Measurements from ENCODE around the gene ZNF165.

The ZNF165 gene

GRCh38 chr6:28080631-28081485, 490 bp downstream of the ZNF165 start:
- H3F3A ChIP-seq (ENCODE audit: control insufficient read depth, insufficient read depth) = peaks cover 4% of the 10 kb centered on the region; the same call in 1 of the 2 replicates
- no peaks in the 10 kb centered on the region for H3K9me3 ChIP-seq (ENCODE audit: control insufficient read depth, insufficient read depth, low read length)
- H3K36me3 ChIP-seq (ENCODE audit: control insufficient read depth, low read length) = peaks cover 29% of the 10 kb centered on the region
- H3K27ac ChIP-seq (ENCODE audit: low read depth, low read length) = peak overlapping the region; percentile 69
- TF ChIP-seq EZH2phosphoT487 (IDR thresholded peaks at IDR 0.05; ENCODE audit: borderline replicate concordance, low read length) (no peak), CTCF (IDR thresholded peaks at IDR 0.05; ENCODE audit: low read depth, low read length, poor library complexity, severe bottlenecking) (no peak)
- H3K4me2 ChIP-seq (ENCODE audit: low read length) = peak overlapping the region; percentile 98
- peak overlapping the region; percentile 98 for H3K4me3 ChIP-seq (ENCODE audit: low read length)
- no peaks in the 10 kb centered on the region for H4K20me1 ChIP-seq (ENCODE audit: control insufficient read depth, insufficient read depth, low read depth, low read length)
- no peaks in the 10 kb centered on the region for H3K27me3 ChIP-seq (ENCODE audit: control insufficient read depth, low read length)
- H3K79me2 ChIP-seq (ENCODE audit: control insufficient read depth, low read length) = peaks cover 21% of the 10 kb centered on the region
- peaks cover 19% of the 10 kb centered on the region for H3K4me1 ChIP-seq (ENCODE audit: control insufficient read depth, low read length)
- H3K9me2 ChIP-seq (replicated peaks; ENCODE audit: control insufficient read depth, low read length) = no peaks in the 10 kb centered on the region

GRCh38 chr6:28081486-28081751, 1.1 kb downstream of the ZNF165 start:
- Histone ChIP-seq H3K79me2 (ENCODE audit: control insufficient read depth, low read length) (peaks cover 21% of the 10 kb centered on the region), H3K4me3 (ENCODE audit: low read length) (peak overlapping the region; percentile 98), H3K9me2 (replicated peaks; ENCODE audit: control insufficient read depth, low read length) (no peaks in the 10 kb centered on the region), H3K9me3 (ENCODE audit: control insufficient read depth, insufficient read depth, low read length) (no peaks in the 10 kb centered on the region), H3K4me1 (ENCODE audit: control insufficient read depth, low read length) (peaks cover 19% of the 10 kb centered on the region), H4K20me1 (ENCODE audit: control insufficient read depth, insufficient read depth, low read depth, low read length) (no peaks in the 10 kb centered on the region), H3K36me3 (ENCODE audit: control insufficient read depth, low read length) (peaks cover 35% of the 10 kb centered on the region), H3K4me2 (ENCODE audit: low read length) (peak overlapping the region; percentile 98), H3K27me3 (ENCODE audit: control insufficient read depth, low read length) (no peaks in the 10 kb centered on the region), H3F3A (ENCODE audit: control insufficient read depth, insufficient read depth) (peaks cover 4% of the 10 kb centered on the region; the same call in 1 of the 2 replicates), H3K27ac (ENCODE audit: low read depth, low read length) (peak overlapping the region; percentile 69)
- TF ChIP-seq EZH2phosphoT487 (IDR thresholded peaks at IDR 0.05; ENCODE audit: borderline replicate concordance, low read length) = no peak
- TF ChIP-seq CTCF (IDR thresholded peaks at IDR 0.05; ENCODE audit: low read depth, low read length, poor library complexity, severe bottlenecking) = no peak

- TF ChIP-seq CTCF (IDR thresholded peaks at IDR 0.05; ENCODE audit: low read depth, low read length, poor library complexity, severe bottlenecking) (no peak), EZH2phosphoT487 (IDR thresholded peaks at IDR 0.05; ENCODE audit: borderline replicate concordance, low read length) (no peak)
These were observed 2.6 kb downstream of the ZNF165 start for GRCh38 chr6:28082939-28083338.

More at GRCh38 chr6:28082939-28083338, 2.6 kb downstream of the ZNF165 start:
- Histone ChIP-seq H3K27me3 (ENCODE audit: control insufficient read depth, low read length) (no peaks in the 10 kb centered on the region), H3K9me2 (replicated peaks; ENCODE audit: control insufficient read depth, low read length) (no peaks in the 10 kb centered on the region), H3K4me2 (ENCODE audit: low read length) (no peak overlapping the region), H3K4me1 (ENCODE audit: control insufficient read depth, low read length) (peaks cover 19% of the 10 kb centered on the region), H3K4me3 (ENCODE audit: low read length) (no peak overlapping the region), H3K9me3 (ENCODE audit: control insufficient read depth, insufficient read depth, low read length) (peaks cover 5% of the 10 kb centered on the region; the same call in 1 of the 2 replicates), H3F3A (ENCODE audit: control insufficient read depth, insufficient read depth) (peaks cover 4% of the 10 kb centered on the region; the same call in 1 of the 2 replicates), H4K20me1 (ENCODE audit: control insufficient read depth, insufficient read depth, low read depth, low read length) (no peaks in the 10 kb centered on the region), H3K36me3 (ENCODE audit: control insufficient read depth, low read length) (peaks cover 49% of the 10 kb centered on the region), H3K27ac (ENCODE audit: low read depth, low read length) (no peak overlapping the region), H3K79me2 (ENCODE audit: control insufficient read depth, low read length) (peaks cover 21% of the 10 kb centered on the region)
